Tibial nerve (tissue), 3 donors: ENCODE measurements around the gene DFFB.

ENCODE experiments used
- CTCF ChIP-seq, 5 experiments: fragments of 200-600 bp in 3 of 5; fragments of 450-650 bp in 2 of 5; sonication (generic) in 3 of 5; IDR thresholded peaks; one replicate each; pipeline ENCODE4 v1.5.1; 2016 to 2019; ENCODE audit warnings: antibody characterized with exemption in 5 of 5, mild to moderate bottlenecking in 3 of 5, moderate library complexity in 2 of 5
- POLR2A ChIP-seq, 2 donors: fragments of 450-650 bp; IDR thresholded peaks; one replicate each; pipeline ENCODE4 v1.6.1; 2017; ENCODE audit warnings: antibody characterized with exemption in 2 of 2, mild to moderate bottlenecking in 2 of 2, moderate library complexity in 2 of 2

DNA sequence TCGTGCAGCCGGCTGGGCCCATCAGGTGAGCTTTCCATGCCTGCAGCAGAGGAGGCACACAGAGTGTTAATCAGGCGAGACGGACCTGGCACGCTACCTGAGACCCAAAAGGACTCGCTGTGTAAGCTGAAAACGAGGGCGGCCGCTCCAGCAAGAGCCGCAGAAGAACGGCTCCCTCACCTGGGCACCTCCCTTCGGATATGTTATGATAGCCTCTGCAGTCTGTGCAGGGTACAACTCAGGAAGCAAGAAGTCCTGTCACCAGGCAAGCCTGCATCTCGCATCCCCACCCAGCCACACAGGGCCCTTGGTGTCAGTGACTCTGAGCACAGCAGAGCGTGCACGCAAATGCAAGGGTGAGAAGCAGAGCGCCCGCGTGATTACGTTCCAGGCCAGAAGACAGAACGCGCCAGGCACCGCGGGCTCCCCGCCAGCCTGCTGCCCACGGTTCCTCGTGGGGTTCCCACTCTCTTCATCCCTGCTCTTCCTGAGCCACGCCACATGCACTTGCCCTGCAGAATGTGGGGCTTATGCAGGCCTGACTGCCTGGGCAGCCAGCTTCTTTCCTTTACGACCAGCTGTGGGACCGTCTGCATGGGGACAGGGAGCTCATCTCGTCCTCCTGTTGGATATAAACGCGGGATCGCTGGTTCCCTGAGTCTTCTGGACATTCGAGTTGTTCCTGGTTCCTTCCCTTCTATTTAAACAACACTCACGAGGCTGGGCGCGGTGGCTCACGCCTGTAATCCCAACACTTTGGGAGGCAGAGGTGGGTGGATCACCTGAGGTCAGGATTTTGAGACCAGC is 40.7 kb upstream of the DFFB start:
- TF ChIP-seq CTCF (IDR thresholded peaks at IDR 0.05) = no peak
- TF ChIP-seq POLR2A (IDR thresholded peaks at IDR 0.05) = no peak
